ENCODE data around the gene ENAH.

The ENAH gene

GRCh38 chr1:225461533-225462428 lies 191.1 kb downstream of the ENAH start:
- TF ChIP-seq EZH2 (optimal IDR thresholded peaks at IDR 0.05; ENCODE audit: low read depth, low read length) (no peak), EZH2phosphoT487 (IDR thresholded peaks at IDR 0.05; ENCODE audit: low read length) (no peak), CTCF (IDR thresholded peaks at IDR 0.05; ENCODE audit: low read length) (no peak)
- Histone ChIP-seq H3K4me1 (ENCODE audit: low read length) (peaks cover 2% of the 10 kb centered on the region; the same call in 1 of the 2 replicates), H3K27ac (ENCODE audit: low read length) (no peak overlapping the region)

GRCh38 chr1:225460737-225461532 lies 192.0 kb downstream of the ENAH start:
- DNase-seq, result no peak
- Histone ChIP-seq H3K4me1 (ENCODE audit: low read length) (no peaks in the 10 kb centered on the region), H3K27me3 (replicated peaks; ENCODE audit: insufficient read depth, low read length) (no peaks in the 10 kb centered on the region), H4K20me1 (ENCODE audit: insufficient read depth, low read length) (no peaks in the 10 kb centered on the region), H3K27ac (ENCODE audit: low read length) (no peak overlapping the region), H3K9ac (ENCODE audit: low read length) (no peak overlapping the region), H3K4me3 (ENCODE audit: low read length) (no peak overlapping the region), H3K79me2 (ENCODE audit: low read length) (no peaks in the 10 kb centered on the region), H3K36me3 (replicated peaks; ENCODE audit: insufficient read depth, low read length) (no peaks in the 10 kb centered on the region), H3F3A (ENCODE audit: insufficient read depth, low read length) (no peaks in the 10 kb centered on the region), H2AFZ (ENCODE audit: low read length) (no peak overlapping the region), H3K4me2 (ENCODE audit: low read depth, low read length) (no peak overlapping the region), H3K9me3 (replicated peaks; ENCODE audit: insufficient read depth, low read length) (no peaks in the 10 kb centered on the region), H3K9me2 (replicated peaks; ENCODE audit: insufficient read depth, low read length) (no peaks in the 10 kb centered on the region)
- TF ChIP-seq CTCF (IDR thresholded peaks at IDR 0.05; ENCODE audit: low read length), result no peak
- TF ChIP-seq EZH2 (optimal IDR thresholded peaks at IDR 0.05; ENCODE audit: low read depth, low read length), result no peak
- TF ChIP-seq EZH2phosphoT487 (IDR thresholded peaks at IDR 0.05; ENCODE audit: low read length), result no peak

More at GRCh38 chr1:225461533-225462428, 191.1 kb downstream of the ENAH start:
- Histone ChIP-seq H3K9ac (ENCODE audit: low read length) (no peak overlapping the region), H4K20me1 (ENCODE audit: insufficient read depth, low read length) (no peaks in the 10 kb centered on the region), H2AFZ (ENCODE audit: low read length) (no peak overlapping the region), H3K9me3 (replicated peaks; ENCODE audit: insufficient read depth, low read length) (no peaks in the 10 kb centered on the region), H3K27me3 (replicated peaks; ENCODE audit: insufficient read depth, low read length) (no peaks in the 10 kb centered on the region), H3K4me2 (ENCODE audit: low read depth, low read length) (no peak overlapping the region), H3F3A (ENCODE audit: insufficient read depth, low read length) (no peaks in the 10 kb centered on the region), H3K9me2 (replicated peaks; ENCODE audit: insufficient read depth, low read length) (no peaks in the 10 kb centered on the region), H3K79me2 (ENCODE audit: low read length) (no peaks in the 10 kb centered on the region), H3K36me3 (replicated peaks; ENCODE audit: insufficient read depth, low read length) (no peaks in the 10 kb centered on the region), H3K4me3 (ENCODE audit: low read length) (no peak overlapping the region)
- no peak for DNase-seq

GRCh38 chr1:225460021-225460736 lies 192.7 kb downstream of the ENAH start:
- no peaks in the 10 kb centered on the region for H3K79me2 ChIP-seq (ENCODE audit: low read length)
- no peaks in the 10 kb centered on the region for H3K9me2 ChIP-seq (replicated peaks; ENCODE audit: insufficient read depth, low read length)
- TF ChIP-seq EZH2phosphoT487 (IDR thresholded peaks at IDR 0.05; ENCODE audit: low read length), result no peak
- TF ChIP-seq CTCF (IDR thresholded peaks at IDR 0.05; ENCODE audit: low read length), result no peak
- TF ChIP-seq EZH2 (optimal IDR thresholded peaks at IDR 0.05; ENCODE audit: low read depth, low read length), result no peak
- no peaks in the 10 kb centered on the region for H3K36me3 ChIP-seq (replicated peaks; ENCODE audit: insufficient read depth, low read length)
- no peak overlapping the region for H3K4me3 ChIP-seq (ENCODE audit: low read length)
- H4K20me1 ChIP-seq (ENCODE audit: insufficient read depth, low read length), result no peaks in the 10 kb centered on the region
- no peak overlapping the region for H3K9ac ChIP-seq (ENCODE audit: low read length)
- no peak overlapping the region for H2AFZ ChIP-seq (ENCODE audit: low read length)
- no peaks in the 10 kb centered on the region for H3F3A ChIP-seq (ENCODE audit: insufficient read depth, low read length)
- H3K4me2 ChIP-seq (ENCODE audit: low read depth, low read length), result no peak overlapping the region
- no peaks in the 10 kb centered on the region for H3K27me3 ChIP-seq (replicated peaks; ENCODE audit: insufficient read depth, low read length)
- no peaks in the 10 kb centered on the region for H3K4me1 ChIP-seq (ENCODE audit: low read length)
- DNase-seq, result no peak
- H3K9me3 ChIP-seq (replicated peaks; ENCODE audit: insufficient read depth, low read length), result no peaks in the 10 kb centered on the region
- H3K27ac ChIP-seq (ENCODE audit: low read length), result no peak overlapping the region
